Measurements from ENCODE around the gene TRIM13.

DNA sequence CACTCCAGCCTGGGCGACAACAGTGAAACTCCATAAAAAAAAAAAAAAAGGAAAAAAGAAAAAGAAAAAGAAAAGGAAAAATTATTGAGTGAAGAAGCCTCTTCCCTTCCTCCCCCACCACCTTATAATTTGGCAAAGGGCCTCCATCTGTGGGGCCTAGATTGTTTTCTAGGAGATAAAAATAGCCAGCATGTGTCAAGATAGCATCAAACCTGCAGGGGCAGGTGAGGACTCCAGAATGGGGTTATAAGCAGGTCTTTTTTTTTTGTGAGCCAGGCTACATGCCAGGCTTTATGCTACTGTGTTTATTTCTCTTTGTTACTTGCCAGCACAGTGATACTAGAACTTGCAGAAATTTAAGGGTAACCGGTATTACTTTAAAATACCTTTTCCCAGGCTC, 11.7 kb upstream of the TRIM13 start:
- TF ChIP-seq, protein P1, sequence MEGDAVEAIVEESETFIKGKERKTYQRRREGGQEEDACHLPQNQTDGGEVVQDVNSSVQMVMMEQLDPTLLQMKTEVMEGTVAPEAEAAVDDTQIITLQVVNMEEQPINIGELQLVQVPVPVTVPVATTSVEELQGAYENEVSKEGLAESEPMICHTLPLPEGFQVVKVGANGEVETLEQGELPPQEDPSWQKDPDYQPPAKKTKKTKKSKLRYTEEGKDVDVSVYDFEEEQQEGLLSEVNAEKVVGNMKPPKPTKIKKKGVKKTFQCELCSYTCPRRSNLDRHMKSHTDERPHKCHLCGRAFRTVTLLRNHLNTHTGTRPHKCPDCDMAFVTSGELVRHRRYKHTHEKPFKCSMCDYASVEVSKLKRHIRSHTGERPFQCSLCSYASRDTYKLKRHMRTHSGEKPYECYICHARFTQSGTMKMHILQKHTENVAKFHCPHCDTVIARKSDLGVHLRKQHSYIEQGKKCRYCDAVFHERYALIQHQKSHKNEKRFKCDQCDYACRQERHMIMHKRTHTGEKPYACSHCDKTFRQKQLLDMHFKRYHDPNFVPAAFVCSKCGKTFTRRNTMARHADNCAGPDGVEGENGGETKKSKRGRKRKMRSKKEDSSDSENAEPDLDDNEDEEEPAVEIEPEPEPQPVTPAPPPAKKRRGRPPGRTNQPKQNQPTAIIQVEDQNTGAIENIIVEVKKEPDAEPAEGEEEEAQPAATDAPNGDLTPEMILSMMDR (IDR thresholded peaks at IDR 0.05) = no peak
- TF ChIP-seq POLR2AphosphoS5 (IDR thresholded peaks at IDR 0.05; ENCODE audit: low read depth, low read length) (no peak), SIN3A (IDR thresholded peaks at IDR 0.05; ENCODE audit: borderline replicate concordance, insufficient read depth, low read depth, low read length) (no peak), TCF7L2 (IDR thresholded peaks at IDR 0.05; ENCODE audit: low read depth, low read length) (no peak)

Data from Panc1 (cell line).